Measurements from ENCODE around the gene ACTN1.
"Not testable (repeated sequence)": the region's sequence is repeated elsewhere in the genome, so short reads cannot be mapped to it uniquely, and the experiment has no call there.

ACTN1 gene

DNA sequence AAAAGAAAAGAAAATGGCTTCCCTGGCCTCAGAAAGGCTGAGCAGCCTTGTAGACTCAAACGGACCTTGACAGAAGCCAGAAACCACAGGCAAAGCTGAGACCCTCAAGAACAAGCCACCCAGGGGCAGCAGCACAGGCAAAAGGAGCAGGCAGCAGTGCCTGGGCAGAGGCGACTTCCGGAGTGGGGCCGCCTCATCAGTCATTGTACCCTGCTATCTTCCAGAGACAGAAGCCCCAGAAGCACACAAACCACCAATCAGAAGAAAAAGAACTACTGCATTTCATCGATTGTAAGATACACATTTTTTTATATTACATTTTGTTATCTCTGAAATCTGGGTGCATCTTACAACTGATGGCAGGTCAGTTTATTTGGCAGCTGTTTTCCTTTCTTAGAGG lies 128.0 kb downstream of the ACTN1 start:
- H3K36me3 Mint-ChIP-seq (ENCODE audit: low read depth): peaks cover 8% of the 10 kb centered on the region
- DNase-seq: no peak
- peaks cover 12% of the 10 kb centered on the region for H3K9me3 Mint-ChIP-seq

DNA sequence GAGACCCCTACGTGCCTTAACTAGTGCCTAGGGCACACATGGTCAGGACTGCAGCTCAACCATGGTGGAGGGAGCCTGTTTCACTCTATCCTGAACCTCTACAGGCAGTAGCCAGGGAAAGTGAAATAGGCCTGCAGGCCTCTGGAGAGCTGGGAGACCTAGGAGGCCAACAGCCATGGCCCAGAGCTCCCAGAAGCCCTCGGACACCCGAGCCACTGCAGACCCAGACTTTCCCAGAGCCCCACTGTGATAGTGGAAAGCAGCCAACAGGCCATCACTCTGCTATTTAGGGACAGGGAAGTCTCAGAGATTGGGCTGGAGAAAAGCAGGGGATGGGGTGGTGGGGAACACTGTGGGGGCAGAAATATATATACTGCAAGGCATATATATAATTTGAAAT lies 129.7 kb downstream of the ACTN1 start:
- TF ChIP-seq, protein P1, sequence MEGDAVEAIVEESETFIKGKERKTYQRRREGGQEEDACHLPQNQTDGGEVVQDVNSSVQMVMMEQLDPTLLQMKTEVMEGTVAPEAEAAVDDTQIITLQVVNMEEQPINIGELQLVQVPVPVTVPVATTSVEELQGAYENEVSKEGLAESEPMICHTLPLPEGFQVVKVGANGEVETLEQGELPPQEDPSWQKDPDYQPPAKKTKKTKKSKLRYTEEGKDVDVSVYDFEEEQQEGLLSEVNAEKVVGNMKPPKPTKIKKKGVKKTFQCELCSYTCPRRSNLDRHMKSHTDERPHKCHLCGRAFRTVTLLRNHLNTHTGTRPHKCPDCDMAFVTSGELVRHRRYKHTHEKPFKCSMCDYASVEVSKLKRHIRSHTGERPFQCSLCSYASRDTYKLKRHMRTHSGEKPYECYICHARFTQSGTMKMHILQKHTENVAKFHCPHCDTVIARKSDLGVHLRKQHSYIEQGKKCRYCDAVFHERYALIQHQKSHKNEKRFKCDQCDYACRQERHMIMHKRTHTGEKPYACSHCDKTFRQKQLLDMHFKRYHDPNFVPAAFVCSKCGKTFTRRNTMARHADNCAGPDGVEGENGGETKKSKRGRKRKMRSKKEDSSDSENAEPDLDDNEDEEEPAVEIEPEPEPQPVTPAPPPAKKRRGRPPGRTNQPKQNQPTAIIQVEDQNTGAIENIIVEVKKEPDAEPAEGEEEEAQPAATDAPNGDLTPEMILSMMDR (IDR thresholded peaks at IDR 0.05): no peak
- peaks cover 13% of the 10 kb centered on the region for H3K9me3 Mint-ChIP-seq
- no peak for DNase-seq
- H3K4me3 Mint-ChIP-seq: no peak overlapping the region
- H3K36me3 Mint-ChIP-seq (ENCODE audit: low read depth): peaks cover 7% of the 10 kb centered on the region
- H3K27me3 Mint-ChIP-seq (ENCODE audit: low read depth, poor library complexity): no peaks in the 10 kb centered on the region
- H3K4me1 Mint-ChIP-seq: no peaks in the 10 kb centered on the region
- H3K27ac Mint-ChIP-seq: no peak overlapping the region

More for the DNA sequence above, 128.0 kb downstream of the ACTN1 start:
- H3K27me3 Mint-ChIP-seq (ENCODE audit: low read depth, poor library complexity): peaks cover 4% of the 10 kb centered on the region
- H3K4me3 Mint-ChIP-seq: no peak overlapping the region
- TF ChIP-seq, protein P1 (IDR thresholded peaks at IDR 0.05): no peak
- H3K4me1 Mint-ChIP-seq: peaks cover 6% of the 10 kb centered on the region
- H3K27ac Mint-ChIP-seq: no peak overlapping the region

DNA sequence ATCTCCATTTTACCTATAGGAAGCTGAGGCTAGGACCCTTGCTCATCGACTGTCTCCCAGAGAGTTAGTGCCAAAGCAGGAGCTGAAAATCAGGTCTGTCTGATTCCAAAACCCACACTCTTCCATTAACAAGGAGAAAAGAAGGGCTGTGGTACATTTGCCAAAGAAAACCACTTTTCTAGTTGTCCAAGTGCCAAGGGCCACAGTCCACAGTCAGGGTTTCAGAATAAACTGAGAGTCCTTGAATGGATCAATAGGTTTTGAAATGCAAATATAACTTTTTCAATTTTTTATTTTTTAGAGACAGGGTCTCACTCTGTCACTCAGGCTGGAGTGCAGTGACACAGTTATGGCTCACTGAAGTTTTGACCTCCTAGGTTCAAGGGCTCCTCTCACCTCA lies 130.8 kb downstream of the ACTN1 start:
- peaks cover 8% of the 10 kb centered on the region for H3K4me1 Mint-ChIP-seq
- H3K27me3 Mint-ChIP-seq (ENCODE audit: low read depth, poor library complexity): no peaks in the 10 kb centered on the region
- DNase-seq: no peak
- TF ChIP-seq, protein P1 (IDR thresholded peaks at IDR 0.05): no peak
- H3K27ac Mint-ChIP-seq: no peak overlapping the region
- H3K36me3 Mint-ChIP-seq (ENCODE audit: low read depth): peaks cover 4% of the 10 kb centered on the region
- peaks cover 14% of the 10 kb centered on the region for H3K9me3 Mint-ChIP-seq
- H3K4me3 Mint-ChIP-seq: no peak overlapping the region

DNA sequence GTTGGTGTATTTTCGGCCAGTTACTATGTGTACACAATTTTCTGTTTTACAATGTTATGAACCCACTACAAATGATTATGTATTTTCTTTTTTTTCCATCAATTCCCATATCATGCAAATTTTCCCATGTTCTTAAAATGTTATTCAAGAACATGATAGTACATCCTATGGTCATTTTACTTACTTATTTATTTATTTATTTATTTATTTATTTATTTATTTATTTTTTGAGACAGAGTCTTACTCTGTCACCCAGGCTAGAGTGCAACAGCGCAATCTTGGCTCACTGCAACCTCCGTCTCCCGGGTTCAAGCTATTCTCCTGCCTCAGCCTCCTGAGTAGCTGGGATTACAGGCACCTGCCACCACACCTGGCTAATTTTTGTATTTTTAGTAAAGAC lies 131.5 kb downstream of the ACTN1 start:
- not testable (repeated sequence) for H3K36me3 Mint-ChIP-seq (ENCODE audit: low read depth); H3K27ac Mint-ChIP-seq; DNase-seq; H3K27me3 Mint-ChIP-seq (ENCODE audit: low read depth, poor library complexity); H3K4me3 Mint-ChIP-seq
- H3K4me1 Mint-ChIP-seq: peaks cover 12% of the 10 kb centered on the region
- peaks cover 12% of the 10 kb centered on the region for H3K9me3 Mint-ChIP-seq

DNA sequence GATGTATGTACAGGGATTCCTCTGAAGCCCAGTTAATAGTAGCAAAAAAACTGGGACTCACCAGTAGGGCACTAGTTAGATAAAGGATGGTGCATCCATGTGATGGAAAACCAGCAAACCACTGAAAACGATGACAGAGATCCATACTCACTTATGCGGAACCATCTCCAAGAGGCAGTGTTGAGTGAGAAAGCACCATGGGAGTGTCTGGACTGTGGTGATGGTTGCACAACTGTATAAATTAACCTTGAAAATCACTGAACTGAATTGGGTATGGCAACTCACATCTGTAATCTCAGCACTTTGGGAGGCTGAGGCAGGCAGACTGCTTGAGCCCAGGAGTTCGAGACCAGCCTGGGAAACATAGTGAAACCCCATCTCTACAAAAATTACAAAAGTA lies 132.6 kb downstream of the ACTN1 start:
- no peak for DNase-seq
- peaks cover 7% of the 10 kb centered on the region for H3K9me3 Mint-ChIP-seq
- peaks cover 4% of the 10 kb centered on the region for H3K36me3 Mint-ChIP-seq (ENCODE audit: low read depth)
- no peaks in the 10 kb centered on the region for H3K27me3 Mint-ChIP-seq (ENCODE audit: low read depth, poor library complexity)
- no peak overlapping the region for H3K27ac Mint-ChIP-seq
- TF ChIP-seq, protein P1 (IDR thresholded peaks at IDR 0.05): no peak
- no peak overlapping the region for H3K4me3 Mint-ChIP-seq
- peaks cover 24% of the 10 kb centered on the region for H3K4me1 Mint-ChIP-seq

DNA sequence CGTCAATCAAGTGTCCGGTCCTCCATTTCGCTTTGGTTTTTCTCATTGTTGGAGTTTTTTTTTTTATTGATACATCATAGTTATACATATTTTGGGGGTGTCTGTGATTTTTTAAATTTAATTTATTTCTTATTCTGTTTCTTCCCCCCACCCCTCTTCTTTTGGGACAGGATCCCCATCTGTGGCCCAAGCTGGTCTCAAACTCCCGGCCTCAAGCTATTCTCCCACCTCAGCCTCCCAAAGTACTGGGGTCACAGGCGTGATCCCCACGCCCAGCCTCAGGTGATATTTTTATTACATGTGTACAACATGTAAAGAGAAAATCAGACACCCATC lies 134.9 kb downstream of the ACTN1 start:
- Mint-ChIP-seq H3K4me3 (peak overlapping the region; percentile 18), H3K9me3 (peaks cover 16% of the 10 kb centered on the region), H3K27ac (no peak overlapping the region), H3K27me3 (ENCODE audit: low read depth, poor library complexity) (no peaks in the 10 kb centered on the region), H3K4me1 (peaks cover 29% of the 10 kb centered on the region), H3K36me3 (ENCODE audit: low read depth) (peaks cover 9% of the 10 kb centered on the region)
- no peak for DNase-seq
- TF ChIP-seq, protein P1 (IDR thresholded peaks at IDR 0.05): no peak

Measured in nephron progenitor cell (in vitro differentiated cells).